AG04450 (cell line): ENCODE measurements around the gene TUT1. TPM values are rescaled to one million over a fixed set of nuclear protein-coding genes. Genes with fewer than 3 reads are reported as not detected.
A peak's percentile ranks its signal among the peaks of the same experiment; 100 is the strongest.

ENCODE experiments used
- CTCF ChIA-PET: fragments of 300-600, 350-600 bp; formaldehyde crosslinking; extraction: SDS; loops from one replicate; lab custom pipeline; 2022; ENCODE audit warnings: antibody characterized with exemption, inconsistent platforms; lab: Charles Lee
- POLR2A ChIA-PET: fragments of 350-600 bp; formaldehyde crosslinking; extraction: SDS; loops from one replicate; lab custom pipeline; 2021; ENCODE audit warnings: antibody characterized with exemption, inconsistent platforms; lab: Yijun Ruan, JAX
- DNase-seq: peaks from one replicate; pipeline ENCODE4 v3.0.0-alpha.2; 2011; ENCODE audit warnings: low read depth, low spot score
- H3K27ac ChIP-seq: one replicate; pipeline ENCODE4 v1.5.1; 2012; ENCODE audit warnings: low read depth, low read length, control low read depth
- H3K27me3 ChIP-seq: one replicate; pipeline ENCODE4 v1.6.0; 2012; ENCODE audit warnings: low read length; ENCODE audit not compliant: control insufficient read depth, insufficient read depth
- H3K4me3 ChIP-seq: 2 replicates; pipeline ENCODE4 v1.5.1; 2011; ENCODE audit warnings: mild to moderate bottlenecking, low read depth, low read length, control low read depth
- H3K9me3 ChIP-seq: 2 replicates; pipeline ENCODE4 v1.5.1; 2012; ENCODE audit warnings: low read length; ENCODE audit not compliant: control insufficient read depth, insufficient read depth
- CTCF ChIP-seq: IDR thresholded peaks from 2 replicates; pipeline ENCODE4 v1.5.1; 2011; ENCODE audit warnings: low read depth, low read length, control low read depth, inconsistent platforms
- polyA plus RNA-seq: library from polyadenylated mRNA; depleted of rRNA; stranded (reverse); fragments of >200 nt; gene quantifications from 2 replicates; pipeline ENCODE4 v1.2.3, GENCODE V29; 2011

Gene TUT1
- polyA plus RNA-seq, 1 experiment: 7.8 TPM

GRCh38 chr11:62556108-62556874 lies 35.0 kb downstream of the TUT1 start:
- peak; percentile 86 for DNase-seq
- ChIA-PET POLR2A (interaction anchor here (0.6 to 4.6 kb wide), 9 partner anchors 9 to 132 kb away, joined by 3 to 28 read pairs (median 6); partner anchors contain the start of genes AHNAK, EEF1G and INTS5), CTCF (interaction anchor here (0.6 to 7.9 kb wide), 6 partner anchors 12 to 823 kb away, joined by 3 to 120 read pairs (median 11); partner anchors contain the start of gene AHNAK)
- TF ChIP-seq CTCF: no peak
- Histone ChIP-seq H3K27me3 (no peaks in the 10 kb centered on the region), H3K4me3 (peak overlapping the region; percentile 27), H3K9me3 (no peaks in the 10 kb centered on the region; the same call in 1 of the 2 replicates), H3K27ac (peak overlapping the region; percentile 87)

GRCh38 chr11:62555464-62556107 lies 35.7 kb downstream of the TUT1 start:
- no peaks in the 10 kb centered on the region for H3K27me3 ChIP-seq
- ChIA-PET CTCF (interaction anchor here (1.0 to 7.1 kb wide), 3 partner anchors 11 to 161 kb away, joined by 4 to 101 read pairs (median 7); partner anchors contain the start of gene AHNAK), POLR2A (interaction anchor here (0.5 to 4.6 kb wide), 7 partner anchors 9 to 166 kb away, joined by 3 to 28 read pairs (median 3); partner anchors contain the start of genes AHNAK, EEF1G and INTS5)
- peak overlapping the region; percentile 87 for H3K27ac ChIP-seq
- peak overlapping the region; percentile 25; the same call in 1 of the 2 replicates for H3K4me3 ChIP-seq
- no peak for DNase-seq
- no peak for TF ChIP-seq CTCF
- H3K9me3 ChIP-seq: no peaks in the 10 kb centered on the region; the same call in 1 of the 2 replicates

GRCh38 chr11:62554387-62555167 lies 36.7 kb downstream of the TUT1 start:
- Histone ChIP-seq H3K27me3 (no peaks in the 10 kb centered on the region), H3K9me3 (no peaks in the 10 kb centered on the region; the same call in 1 of the 2 replicates), H3K4me3 (0 out of 2 replicates have a peak overlapping the region, but pooled peaks have one; percentile 10), H3K27ac (peak overlapping the region; percentile 97)
- POLR2A ChIA-PET: interaction anchor here (0.5 to 4.6 kb wide), 9 partner anchors 10 to 287 kb away, joined by 3 to 28 read pairs (median 5); partner anchors contain the start of genes C11orf98, CSKMT, EEF1G and WDR74
- no peak for TF ChIP-seq CTCF
- CTCF ChIA-PET: interaction anchor here (3.2 to 7.1 kb wide), 4 partner anchors 10 to 160 kb away, joined by 19 to 101 read pairs (median 38); partner anchors contain the start of gene AHNAK
- no peak for DNase-seq

GRCh38 chr11:62553839-62554361 lies 37.4 kb downstream of the TUT1 start:
- H3K9me3 ChIP-seq: no peaks in the 10 kb centered on the region; the same call in 1 of the 2 replicates
- CTCF ChIA-PET: interaction anchor here (3.2 to 5.1 kb wide), 3 partner anchors 10 to 159 kb away, joined by 19 to 38 read pairs (median 37); no protein-coding TSS in a partner anchor
- no peak for TF ChIP-seq CTCF
- no peaks in the 10 kb centered on the region for H3K27me3 ChIP-seq
- peak; percentile 51 for DNase-seq
- POLR2A ChIA-PET: interaction anchor here (0.6 to 4.6 kb wide), 9 partner anchors 10 to 288 kb away, joined by 3 to 28 read pairs (median 6); partner anchors contain the start of genes C11orf98, CSKMT, EEF1G and TUT1
- peak overlapping the region; percentile 49 for H3K4me3 ChIP-seq
- H3K27ac ChIP-seq: peak overlapping the region; percentile 97
